HL-60 (cell line): ENCODE measurements around the gene VAV2.

Experiments used
- CTCF ChIP-seq: IDR thresholded peaks from one replicate; pipeline ENCODE4 v1.5.1; 2011; ENCODE audit warnings: low read length, control low read depth, inconsistent platforms; ENCODE audit not compliant: insufficient read depth
- POLR2AphosphoS5 ChIP-seq: IDR thresholded peaks from 2 replicates; pipeline ENCODE4 v1.6.1; 2012; ENCODE audit warnings: low read depth

GRCh38 chr9:133892193-133892920, 99.8 kb downstream of the VAV2 start:
- TF ChIP-seq CTCF (no peak), POLR2AphosphoS5 (no peak)
